HG03280 (cell line): ENCODE data around the gene CNTNAP2.
"Not testable (repeated sequence)": the region's sequence is repeated elsewhere in the genome, so short reads cannot be mapped to it uniquely, and the experiment has no call there.

Source experiments
- ATAC-seq: cut with Tn5 transposase; IDR thresholded peaks from one replicate; pipeline ENCODE4 v1.9.1; 2021; ENCODE audit warnings: mild to moderate bottlenecking, moderate library complexity; ENCODE audit not compliant: unreplicated experiment

Gene CNTNAP2

GRCh38 chr7:148264933-148265557, 2148.4 kb downstream of the CNTNAP2 start:
- ATAC-seq: no peak

GRCh38 chr7:148265896-148266295, 2149.3 kb downstream of the CNTNAP2 start:
- no peak for ATAC-seq

- ATAC-seq: no peak
Observed at GRCh38 chr7:148266795-148267194, 2150.2 kb downstream of the CNTNAP2 start.

GRCh38 chr7:148270576-148270975, 2154.0 kb downstream of the CNTNAP2 start:
- no peak for ATAC-seq

GRCh38 chr7:148274118-148274517, 2157.5 kb downstream of the CNTNAP2 start:
- ATAC-seq: no peak

GRCh38 chr7:148275359-148275890, 2158.8 kb downstream of the CNTNAP2 start:
- no peak for ATAC-seq

GRCh38 chr7:148276314-148277041, 2159.9 kb downstream of the CNTNAP2 start:
- no peak for ATAC-seq

GRCh38 chr7:148277042-148277660, 2160.6 kb downstream of the CNTNAP2 start:
- no peak for ATAC-seq

GRCh38 chr7:148286150-148286549, 2169.5 kb downstream of the CNTNAP2 start:
- ATAC-seq: no peak

- no peak for ATAC-seq
Observed at GRCh38 chr7:148287538-148287937, 2170.9 kb downstream of the CNTNAP2 start.

- ATAC-seq: no peak
Observed at GRCh38 chr7:148288592-148289151, 2172.1 kb downstream of the CNTNAP2 start.

GRCh38 chr7:148289630-148290029, 2173.0 kb downstream of the CNTNAP2 start:
- no peak for ATAC-seq

- ATAC-seq: no peak
Observed at GRCh38 chr7:148290538-148290937, 2173.9 kb downstream of the CNTNAP2 start.

- no peak for ATAC-seq
Observed at GRCh38 chr7:148291799-148292198, 2175.2 kb downstream of the CNTNAP2 start.

- no peak for ATAC-seq
Observed at GRCh38 chr7:148296994-148297644, 2180.5 kb downstream of the CNTNAP2 start.

GRCh38 chr7:148298768-148299167, 2182.2 kb downstream of the CNTNAP2 start:
- ATAC-seq: not testable (repeated sequence)

GRCh38 chr7:148299350-148300276, 2183.0 kb downstream of the CNTNAP2 start:
- no peak for ATAC-seq

- not testable (repeated sequence) for ATAC-seq
Observed at GRCh38 chr7:148302436-148302835, 2185.8 kb downstream of the CNTNAP2 start.

- ATAC-seq: no peak
Observed at GRCh38 chr7:148303295-148304082, 2186.9 kb downstream of the CNTNAP2 start.
